ENCODE data around the gene SERPINH1. TPM values are rescaled to one million over a fixed set of nuclear protein-coding genes. Genes with fewer than 3 reads are reported as not detected.

Gene SERPINH1
- total and polyA plus RNA-seq, 2 of the 13 experiments (the other 11 are each of a cell fraction or from before 2014, with no cell fraction given) = 83.6 to 83.8 TPM

DNA sequence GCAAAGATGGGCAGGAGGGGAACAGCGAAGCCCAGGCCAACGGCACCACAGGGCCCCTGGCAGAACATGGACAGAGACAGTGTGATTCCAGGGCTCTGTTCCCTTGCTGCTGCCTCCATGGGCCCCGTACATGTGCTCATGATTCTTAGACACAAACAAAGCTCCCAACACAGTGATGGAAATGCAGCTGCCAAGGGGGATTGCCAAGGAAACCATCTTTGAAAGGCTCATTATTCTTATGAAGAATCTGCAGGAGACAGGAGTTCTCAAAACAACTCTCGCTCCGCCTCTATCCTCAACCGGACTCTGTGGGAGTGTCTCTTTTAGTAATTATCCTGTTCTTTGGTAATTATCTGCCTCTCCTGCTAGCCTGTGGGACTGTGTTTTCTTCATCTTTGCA lies 32.2 kb downstream of the SERPINH1 start (continued):
- TF ChIP-seq KAT7 (CRISPR knock-in tag; IDR thresholded peaks at IDR 0.05; ENCODE audit: borderline replicate concordance) = no peak
- TF ChIP-seq, protein P1, sequence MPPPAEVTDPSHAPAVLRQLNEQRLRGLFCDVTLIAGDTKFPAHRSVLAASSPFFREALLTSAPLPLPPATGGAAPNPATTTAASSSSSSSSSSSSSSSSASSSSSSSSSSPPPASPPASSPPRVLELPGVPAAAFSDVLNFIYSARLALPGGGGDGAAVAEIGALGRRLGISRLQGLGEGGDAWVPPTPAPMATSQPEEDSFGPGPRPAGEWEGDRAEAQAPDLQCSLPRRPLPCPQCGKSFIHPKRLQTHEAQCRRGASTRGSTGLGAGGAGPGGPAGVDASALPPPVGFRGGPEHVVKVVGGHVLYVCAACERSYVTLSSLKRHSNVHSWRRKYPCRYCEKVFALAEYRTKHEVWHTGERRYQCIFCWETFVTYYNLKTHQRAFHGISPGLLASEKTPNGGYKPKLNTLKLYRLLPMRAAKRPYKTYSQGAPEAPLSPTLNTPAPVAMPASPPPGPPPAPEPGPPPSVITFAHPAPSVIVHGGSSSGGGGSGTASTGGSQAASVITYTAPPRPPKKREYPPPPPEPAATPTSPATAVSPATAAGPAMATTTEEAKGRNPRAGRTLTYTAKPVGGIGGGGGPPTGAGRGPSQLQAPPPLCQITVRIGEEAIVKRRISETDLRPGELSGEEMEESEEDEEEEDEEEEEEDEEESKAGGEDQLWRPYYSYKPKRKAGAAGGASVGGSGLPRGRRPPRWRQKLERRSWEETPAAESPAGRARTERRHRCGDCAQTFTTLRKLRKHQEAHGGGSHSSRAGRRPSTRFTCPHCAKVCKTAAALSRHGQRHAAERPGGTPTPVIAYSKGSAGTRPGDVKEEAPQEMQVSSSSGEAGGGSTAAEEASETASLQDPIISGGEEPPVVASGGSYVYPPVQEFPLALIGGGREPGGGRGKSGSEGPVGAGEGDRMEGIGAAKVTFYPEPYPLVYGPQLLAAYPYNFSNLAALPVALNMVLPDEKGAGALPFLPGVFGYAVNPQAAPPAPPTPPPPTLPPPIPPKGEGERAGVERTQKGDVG (CRISPR knock-in tag; IDR thresholded peaks at IDR 0.05; ENCODE audit: borderline replicate concordance) = no peak
- TF ChIP-seq BRD4 (CRISPR knock-in tag; IDR thresholded peaks at IDR 0.05) = no peak
- no peak for TF ChIP-seq PLRG1 (conservative IDR thresholded peaks at IDR 0.05)
- TF ChIP-seq, protein P2, sequence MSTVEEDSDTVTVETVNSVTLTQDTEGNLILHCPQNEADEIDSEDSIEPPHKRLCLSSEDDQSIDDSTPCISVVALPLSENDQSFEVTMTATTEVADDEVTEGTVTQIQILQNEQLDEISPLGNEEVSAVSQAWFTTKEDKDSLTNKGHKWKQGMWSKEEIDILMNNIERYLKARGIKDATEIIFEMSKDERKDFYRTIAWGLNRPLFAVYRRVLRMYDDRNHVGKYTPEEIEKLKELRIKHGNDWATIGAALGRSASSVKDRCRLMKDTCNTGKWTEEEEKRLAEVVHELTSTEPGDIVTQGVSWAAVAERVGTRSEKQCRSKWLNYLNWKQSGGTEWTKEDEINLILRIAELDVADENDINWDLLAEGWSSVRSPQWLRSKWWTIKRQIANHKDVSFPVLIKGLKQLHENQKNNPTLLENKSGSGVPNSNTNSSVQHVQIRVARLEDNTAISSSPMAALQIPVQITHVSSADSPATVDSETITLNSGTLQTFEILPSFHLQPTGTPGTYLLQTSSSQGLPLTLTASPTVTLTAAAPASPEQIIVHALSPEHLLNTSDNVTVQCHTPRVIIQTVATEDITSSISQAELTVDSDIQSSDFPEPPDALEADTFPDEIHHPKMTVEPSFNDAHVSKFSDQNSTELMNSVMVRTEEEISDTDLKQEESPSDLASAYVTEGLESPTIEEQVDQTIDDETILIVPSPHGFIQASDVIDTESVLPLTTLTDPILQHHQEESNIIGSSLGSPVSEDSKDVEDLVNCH (CRISPR knock-in tag; IDR thresholded peaks at IDR 0.05) = no peak
- no peak for TF ChIP-seq TBP (CRISPR knock-in tag; IDR thresholded peaks at IDR 0.05)
- TF ChIP-seq ZIK1 (CRISPR knock-in tag; IDR thresholded peaks at IDR 0.05; ENCODE audit: borderline replicate concordance, low read depth) = no peak

DNA sequence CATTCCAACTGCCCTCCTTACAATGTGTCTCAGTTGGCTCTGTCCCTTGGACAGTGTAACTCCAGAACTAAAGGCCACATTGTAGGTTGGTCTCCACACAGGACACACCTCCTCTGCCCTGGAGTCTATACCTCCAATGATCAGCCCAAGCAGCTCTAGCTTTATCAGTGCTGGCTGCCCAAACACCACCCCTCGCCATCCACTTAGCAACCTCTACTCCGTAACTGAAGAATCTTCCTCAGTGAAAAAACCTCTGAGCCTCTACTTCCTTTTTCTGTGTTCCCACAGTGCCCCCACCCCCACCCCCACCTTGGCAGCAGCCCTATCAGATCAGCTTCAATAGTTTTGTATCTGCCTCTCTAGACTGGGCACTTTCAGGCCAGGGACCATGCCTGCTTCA lies 33.4 kb downstream of the SERPINH1 start:
- 62% methylated on average over 2 of the region's 2 CpGs for WGBS (ENCODE audit: low lambda C conversion rate)
- no TSS peak for BruUV-seq (replicated peaks)
- FAIRE-seq (no peak), ATAC-seq (no peak), DNase-seq (ENCODE audit: low spot score) (no peak)
- Histone ChIP-seq H3K9me3 (ENCODE audit: low read length) (no peaks in the 10 kb centered on the region), H3K36me3 (replicated peaks in 1 of 2; ENCODE audit: control insufficient read depth in 1 of 2, insufficient read depth in 2 of 2, low read length in 2 of 2) (no peaks in the 10 kb centered on the region), H4K20me1 (ENCODE audit: insufficient read depth, low read length) (no peaks in the 10 kb centered on the region), H3K27me3 (ENCODE audit: control insufficient read depth in 1 of 2, insufficient read depth in 2 of 2, low read length in 2 of 2) (peaks cover 2 to 6% of the 10 kb centered on the region in 2 experiments; a peak in 3 of 5 replicates), H3K4me3 (replicated peaks in 1 of 3; ENCODE audit: insufficient read depth in 1 of 3, low read depth in 2 of 3, low read length in 3 of 3) (no peak overlapping the region), H2AFZ (ENCODE audit: low read length) (no peak overlapping the region), H3K27ac (ENCODE audit: extremely low read length, insufficient read depth, low read length) (no peak overlapping the region), H3K9ac (ENCODE audit: insufficient read depth, low read depth, low read length) (no peak overlapping the region), H3K79me2 (ENCODE audit: insufficient read depth, low read length) (no peaks in the 10 kb centered on the region), H3K4me2 (ENCODE audit: low read depth, low read length) (no peak overlapping the region), H3K4me1 (ENCODE audit: insufficient read depth, low read length) (peaks cover 10% of the 10 kb centered on the region)
- CTCF ChIA-PET (ENCODE audit: low intra/inter-chr PET ratio, low total read pairs) = no interaction called here
- intact Hi-C loops (cut with micrococcal nuclease; ENCODE audit: unreplicated experiment) (no loop called here), in situ Hi-C loops (cut with HindIII; ENCODE audit: extremely low pct_ligation_motif_present, low pct_unique_long_range_greater_than_20kb) (loop anchor here (5.0 kb wide), 1 partner anchor 172 kb away; the partner anchor contains the start of gene DGAT2)
- POLR2A ChIA-PET = no interaction called here
- TF ChIP-seq ZNF230 (CRISPR knock-in tag; IDR thresholded peaks at IDR 0.05) (no peak), MTF2 (CRISPR knock-in tag; IDR thresholded peaks at IDR 0.05; ENCODE audit: borderline replicate concordance) (no peak), ZNF83 (CRISPR knock-in tag; IDR thresholded peaks at IDR 0.05; ENCODE audit: borderline replicate concordance) (no peak)
- TF ChIP-seq, protein P3, sequence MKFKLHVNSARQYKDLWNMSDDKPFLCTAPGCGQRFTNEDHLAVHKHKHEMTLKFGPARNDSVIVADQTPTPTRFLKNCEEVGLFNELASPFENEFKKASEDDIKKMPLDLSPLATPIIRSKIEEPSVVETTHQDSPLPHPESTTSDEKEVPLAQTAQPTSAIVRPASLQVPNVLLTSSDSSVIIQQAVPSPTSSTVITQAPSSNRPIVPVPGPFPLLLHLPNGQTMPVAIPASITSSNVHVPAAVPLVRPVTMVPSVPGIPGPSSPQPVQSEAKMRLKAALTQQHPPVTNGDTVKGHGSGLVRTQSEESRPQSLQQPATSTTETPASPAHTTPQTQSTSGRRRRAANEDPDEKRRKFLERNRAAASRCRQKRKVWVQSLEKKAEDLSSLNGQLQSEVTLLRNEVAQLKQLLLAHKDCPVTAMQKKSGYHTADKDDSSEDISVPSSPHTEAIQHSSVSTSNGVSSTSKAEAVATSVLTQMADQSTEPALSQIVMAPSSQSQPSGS (CRISPR knock-in tag; IDR thresholded peaks at IDR 0.05) = no peak
- TF ChIP-seq, protein P4, sequence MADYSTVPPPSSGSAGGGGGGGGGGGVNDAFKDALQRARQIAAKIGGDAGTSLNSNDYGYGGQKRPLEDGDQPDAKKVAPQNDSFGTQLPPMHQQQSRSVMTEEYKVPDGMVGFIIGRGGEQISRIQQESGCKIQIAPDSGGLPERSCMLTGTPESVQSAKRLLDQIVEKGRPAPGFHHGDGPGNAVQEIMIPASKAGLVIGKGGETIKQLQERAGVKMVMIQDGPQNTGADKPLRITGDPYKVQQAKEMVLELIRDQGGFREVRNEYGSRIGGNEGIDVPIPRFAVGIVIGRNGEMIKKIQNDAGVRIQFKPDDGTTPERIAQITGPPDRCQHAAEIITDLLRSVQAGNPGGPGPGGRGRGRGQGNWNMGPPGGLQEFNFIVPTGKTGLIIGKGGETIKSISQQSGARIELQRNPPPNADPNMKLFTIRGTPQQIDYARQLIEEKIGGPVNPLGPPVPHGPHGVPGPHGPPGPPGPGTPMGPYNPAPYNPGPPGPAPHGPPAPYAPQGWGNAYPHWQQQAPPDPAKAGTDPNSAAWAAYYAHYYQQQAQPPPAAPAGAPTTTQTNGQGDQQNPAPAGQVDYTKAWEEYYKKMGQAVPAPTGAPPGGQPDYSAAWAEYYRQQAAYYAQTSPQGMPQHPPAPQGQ (CRISPR knock-in tag; IDR thresholded peaks at IDR 0.05; ENCODE audit: borderline replicate concordance) = no peak

All from HepG2 (cell line).